ENCODE data around the gene ARID5B.

The ARID5B gene

GRCh38 chr10:62062028-62062427 is 160.5 kb downstream of the ARID5B start:
- H3K36me3 ChIP-seq, result no peaks in the 10 kb centered on the region
- no peak for DNase-seq
- H3K9me3 ChIP-seq (ENCODE audit: severe bottlenecking), result no peaks in the 10 kb centered on the region
- H3K27me3 ChIP-seq (ENCODE audit: insufficient read depth, low read depth, severe bottlenecking), result no peaks in the 10 kb centered on the region
- H3K4me3 ChIP-seq (ENCODE audit: low read depth, low read length), result no peak overlapping the region
- H3K27ac ChIP-seq, result no peak overlapping the region
- no peak for TF ChIP-seq CTCF (IDR thresholded peaks at IDR 0.05; ENCODE audit: low read depth, low read length)

GRCh38 chr10:62062752-62063512 is 161.4 kb downstream of the ARID5B start:
- Histone ChIP-seq H3K36me3 (no peaks in the 10 kb centered on the region), H3K4me3 (ENCODE audit: low read depth, low read length) (no peak overlapping the region), H3K27me3 (ENCODE audit: insufficient read depth, low read depth, severe bottlenecking) (no peaks in the 10 kb centered on the region), H3K9me3 (ENCODE audit: severe bottlenecking) (no peaks in the 10 kb centered on the region), H3K27ac (no peak overlapping the region)
- DNase-seq, result no peak
- no peak for TF ChIP-seq CTCF (IDR thresholded peaks at IDR 0.05; ENCODE audit: low read depth, low read length)

- no peaks in the 10 kb centered on the region for H3K36me3 ChIP-seq
- H3K9me3 ChIP-seq (ENCODE audit: severe bottlenecking), result no peaks in the 10 kb centered on the region
- H3K27me3 ChIP-seq (ENCODE audit: insufficient read depth, low read depth, severe bottlenecking), result no peaks in the 10 kb centered on the region
- H3K27ac ChIP-seq, result no peak overlapping the region
- DNase-seq, result no peak
- no peak for TF ChIP-seq CTCF (IDR thresholded peaks at IDR 0.05; ENCODE audit: low read depth, low read length)
- no peak overlapping the region for H3K4me3 ChIP-seq (ENCODE audit: low read depth, low read length)
Measured at GRCh38 chr10:62063795-62064472, 162.4 kb downstream of the ARID5B start.

- H3K36me3 ChIP-seq, result no peaks in the 10 kb centered on the region
Measured at GRCh38 chr10:62067560-62067959, 166.1 kb downstream of the ARID5B start.

GRCh38 chr10:62068464-62068863 is 167.0 kb downstream of the ARID5B start:
- Histone ChIP-seq H3K36me3 (no peaks in the 10 kb centered on the region), H3K9me3 (ENCODE audit: severe bottlenecking) (no peaks in the 10 kb centered on the region), H3K4me3 (ENCODE audit: low read depth, low read length) (no peak overlapping the region), H3K27me3 (ENCODE audit: insufficient read depth, low read depth, severe bottlenecking) (no peaks in the 10 kb centered on the region), H3K27ac (no peak overlapping the region)
- no peak for DNase-seq
- TF ChIP-seq CTCF (IDR thresholded peaks at IDR 0.05; ENCODE audit: low read depth, low read length), result no peak

More at GRCh38 chr10:62067560-62067959, 166.1 kb downstream of the ARID5B start:
- H3K4me3 ChIP-seq (ENCODE audit: low read depth, low read length), result no peak overlapping the region
- no peak for DNase-seq
- no peaks in the 10 kb centered on the region for H3K27me3 ChIP-seq (ENCODE audit: insufficient read depth, low read depth, severe bottlenecking)
- H3K27ac ChIP-seq, result no peak overlapping the region
- H3K9me3 ChIP-seq (ENCODE audit: severe bottlenecking), result no peaks in the 10 kb centered on the region
- TF ChIP-seq CTCF (IDR thresholded peaks at IDR 0.05; ENCODE audit: low read depth, low read length), result no peak

Data from WERI-Rb-1 (cell line).